ENCODE measurements around the gene EIF2AK3.

GRCh38 chr2:88656690-88657089 is 29.4 kb upstream of the EIF2AK3 start:
- TF ChIP-seq CTCF (IDR thresholded peaks at IDR 0.05), result no peak
- TF ChIP-seq EZH2 (IDR thresholded peaks at IDR 0.05; ENCODE audit: borderline replicate concordance, insufficient read depth, low read depth, low read length, poor library complexity, severe bottlenecking), result no peak
